Nephron progenitor cell (in vitro differentiated cells): ENCODE measurements around the gene TSPAN17.

Experiments used
- DNase-seq: peaks from one replicate; pipeline ENCODE4 v3.0.0; 2021
- H3K27ac Mint-ChIP-seq: 2 replicates; pipeline ENCODE4 v1.8.0; 2021; ENCODE audit warnings: mild to moderate bottlenecking, moderate library complexity, mixed read lengths
- H3K27me3 Mint-ChIP-seq: 2 replicates; pipeline ENCODE4 v1.8.0; 2021; ENCODE audit warnings: mild to moderate bottlenecking, low read depth, mixed read lengths; ENCODE audit not compliant: poor library complexity
- H3K36me3 Mint-ChIP-seq: 2 replicates; pipeline ENCODE4 v1.8.0; 2021; ENCODE audit warnings: low read depth, mixed read lengths
- H3K4me1 Mint-ChIP-seq: 2 replicates; pipeline ENCODE4 v1.8.0; 2021; ENCODE audit warnings: mixed read lengths
- H3K4me3 Mint-ChIP-seq: 2 replicates; pipeline ENCODE4 v1.8.0; 2021; ENCODE audit warnings: mild to moderate bottlenecking, moderate library complexity, mixed read lengths
- H3K9me3 Mint-ChIP-seq: 2 replicates; pipeline ENCODE4 v1.8.0; 2021; ENCODE audit warnings: mild to moderate bottlenecking, moderate library complexity, mixed read lengths
- CTCF ChIP-seq: fragments of 200-600 bp; sonication (generic); IDR thresholded peaks from 2 replicates; pipeline ENCODE4 v1.5.0; 2021; ENCODE audit warnings: antibody characterized with exemption

Gene TSPAN17

DNA sequence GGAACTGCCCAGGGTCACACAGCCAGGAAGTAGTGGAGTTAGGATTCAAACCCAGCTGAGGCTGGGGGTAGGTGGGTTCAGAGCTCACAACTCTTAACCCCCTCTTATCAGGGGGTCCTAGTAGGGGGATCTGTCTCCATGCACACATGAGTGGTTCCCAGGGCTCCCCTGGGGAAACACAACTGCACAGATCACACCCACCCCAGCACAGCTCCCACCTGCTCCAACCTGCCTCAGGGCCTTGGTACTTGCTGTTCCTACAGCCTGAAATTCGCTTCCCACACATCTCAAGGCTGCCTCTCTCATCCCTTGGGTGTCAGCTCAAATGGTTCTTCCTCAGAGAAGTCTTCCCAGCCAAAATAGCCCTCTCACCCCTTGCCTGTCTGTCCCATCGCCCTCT lies 21.8 kb upstream of the TSPAN17 start:
- peaks cover 92% of the 10 kb centered on the region for H3K27me3 Mint-ChIP-seq
- DNase-seq: no peak
- H3K4me3 Mint-ChIP-seq: no peak overlapping the region
- no peaks in the 10 kb centered on the region for H3K36me3 Mint-ChIP-seq
- peaks cover 13% of the 10 kb centered on the region for H3K4me1 Mint-ChIP-seq
- no peak overlapping the region for H3K27ac Mint-ChIP-seq
- no peak for TF ChIP-seq CTCF
- H3K9me3 Mint-ChIP-seq: no peaks in the 10 kb centered on the region

- Mint-ChIP-seq H3K27ac (no peak overlapping the region), H3K9me3 (no peaks in the 10 kb centered on the region), H3K27me3 (peaks cover 92% of the 10 kb centered on the region), H3K4me1 (peaks cover 18% of the 10 kb centered on the region), H3K4me3 (no peak overlapping the region), H3K36me3 (no peaks in the 10 kb centered on the region)
- DNase-seq: no peak
- TF ChIP-seq CTCF: no peak
These were observed 21.1 kb upstream of the TSPAN17 start for GRCh38 chr5:176625966-176626875.

DNA sequence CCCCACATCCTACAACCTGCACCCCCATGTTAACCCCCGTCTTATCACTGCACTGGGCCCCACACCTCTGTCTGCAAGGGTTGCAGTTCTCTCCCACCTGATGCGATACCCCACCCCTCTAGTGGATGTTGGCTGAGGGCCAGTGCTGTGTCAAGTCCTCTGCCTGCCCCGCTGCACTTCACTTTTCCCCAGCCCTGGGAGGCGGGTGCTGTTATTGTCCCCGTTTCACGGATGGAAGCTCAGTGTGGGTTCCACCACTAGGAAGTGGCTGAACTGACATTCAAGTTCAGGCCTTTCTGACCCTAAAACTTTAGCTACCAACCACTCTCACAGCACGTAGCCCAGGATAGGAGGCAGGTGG lies 20.4 kb upstream of the TSPAN17 start:
- no peak for TF ChIP-seq CTCF
- H3K4me3 Mint-ChIP-seq: no peak overlapping the region
- no peaks in the 10 kb centered on the region for H3K9me3 Mint-ChIP-seq
- no peak for DNase-seq
- no peaks in the 10 kb centered on the region for H3K36me3 Mint-ChIP-seq
- peaks cover 92% of the 10 kb centered on the region for H3K27me3 Mint-ChIP-seq
- no peak overlapping the region for H3K27ac Mint-ChIP-seq
- H3K4me1 Mint-ChIP-seq: peaks cover 19% of the 10 kb centered on the region

DNA sequence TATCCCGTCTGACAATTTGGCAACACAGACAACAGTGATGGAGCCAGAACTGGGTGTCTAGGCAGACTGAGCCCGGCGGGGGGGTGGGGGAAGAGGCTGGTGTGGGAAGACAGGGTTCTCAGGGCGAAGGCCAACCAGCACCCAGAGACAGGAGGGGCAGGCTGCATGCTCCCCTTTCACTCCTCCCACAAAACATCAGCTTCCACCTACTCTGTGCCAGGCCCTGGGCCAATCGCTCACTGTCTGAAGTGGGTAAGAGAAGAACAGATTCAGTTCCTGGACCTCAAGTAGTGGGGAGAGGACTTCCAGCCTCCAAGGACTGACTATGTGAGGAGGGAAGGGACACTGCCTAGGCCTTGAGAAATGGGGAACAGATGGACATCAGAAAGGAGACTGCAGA lies 19.7 kb upstream of the TSPAN17 start:
- DNase-seq: no peak
- peaks cover 19% of the 10 kb centered on the region for H3K4me1 Mint-ChIP-seq
- TF ChIP-seq CTCF: no peak
- H3K27ac Mint-ChIP-seq: no peak overlapping the region
- H3K9me3 Mint-ChIP-seq: no peaks in the 10 kb centered on the region
- peaks cover 92% of the 10 kb centered on the region for H3K27me3 Mint-ChIP-seq
- no peaks in the 10 kb centered on the region for H3K36me3 Mint-ChIP-seq
- H3K4me3 Mint-ChIP-seq: no peak overlapping the region

GRCh38 chr5:176628406-176629228 lies 18.7 kb upstream of the TSPAN17 start:
- Mint-ChIP-seq H3K4me3 (peak overlapping the region; percentile 62), H3K27ac (no peak overlapping the region), H3K27me3 (peaks cover 91% of the 10 kb centered on the region), H3K36me3 (no peaks in the 10 kb centered on the region), H3K9me3 (no peaks in the 10 kb centered on the region), H3K4me1 (peaks cover 23% of the 10 kb centered on the region)
- no peak for DNase-seq
- no peak for TF ChIP-seq CTCF
